Ovary (tissue), 3 donors: ENCODE results near the gene CHRNB1.

Source experiments
- CTCF ChIP-seq, 3 donors: fragments of 450-650 bp in 2 of 3; fragments of 200-600 bp in 1 of 3; IDR thresholded peaks; one replicate each; pipeline versions ENCODE4 v1.5.1 to v1.8.0; 2016 to 2022; ENCODE audit warnings: antibody characterized with exemption in 3 of 3, mild to moderate bottlenecking in 1 of 3
- EP300 ChIP-seq: sonication (generic); formaldehyde crosslinking; IDR thresholded peaks from one replicate; pipeline ENCODE4 v1.6.1; 2017; ENCODE audit warnings: antibody characterized with exemption
- POLR2A ChIP-seq: fragments of 450-650 bp; IDR thresholded peaks from one replicate; pipeline ENCODE4 v1.6.1; 2017; ENCODE audit warnings: antibody characterized with exemption, mild to moderate bottlenecking, moderate library complexity
- donor health status: DM: no; HTN: no; CAD: no.

- TF ChIP-seq CTCF (IDR thresholded peaks at IDR 0.05) (no peak), POLR2A (no peak), EP300 (no peak)
Measured at GRCh38 chr17:7443499-7444485, 1.1 kb upstream of the CHRNB1 start.
